NT2/D1 (cell line): Measurements from ENCODE around the gene MEIS2.

Experiments
- DNase-seq: peaks from one replicate; pipeline ENCODE4 v3.0.0-alpha.2; 2011; ENCODE audit warnings: low read depth, low spot score
- H3K27me3 ChIP-seq: 2 replicates; pipeline ENCODE4 v1.6.0; 2011; ENCODE audit warnings: mild to moderate bottlenecking; ENCODE audit not compliant: insufficient read length, insufficient read depth
- H3K36me3 ChIP-seq: 2 replicates; pipeline ENCODE4 v1.6.1; 2011; ENCODE audit warnings: mild to moderate bottlenecking, low read length, mixed read lengths; ENCODE audit not compliant: insufficient read depth, insufficient read length
- H3K4me1 ChIP-seq: 2 replicates; pipeline ENCODE4 v1.5.1; 2011; ENCODE audit not compliant: insufficient read depth, insufficient read length
- H3K4me3 ChIP-seq: 2 replicates; pipeline ENCODE4 v1.5.1; 2011; ENCODE audit warnings: low read depth; ENCODE audit not compliant: insufficient read length
- H3K9ac ChIP-seq: 2 replicates; pipeline ENCODE4 v1.6.0; 2011; ENCODE audit warnings: low read depth; ENCODE audit not compliant: insufficient read length
- H3K9me3 ChIP-seq: 2 replicates; pipeline ENCODE4 v1.5.1; 2011; ENCODE audit warnings: mild to moderate bottlenecking, low read length; ENCODE audit not compliant: insufficient read depth
- SUZ12 ChIP-seq: IDR thresholded peaks from 2 replicates; pipeline ENCODE4 v1.6.1; 2011; ENCODE audit not compliant: insufficient read length, insufficient read depth; ENCODE audit errors: extremely low read depth
- YY1 ChIP-seq: IDR thresholded peaks from 2 replicates; pipeline ENCODE4 v1.6.1; 2011; ENCODE audit not compliant: insufficient read length, insufficient read depth
- ZNF274 ChIP-seq: IDR thresholded peaks from 2 replicates; pipeline ENCODE4 v1.6.1; 2011; ENCODE audit warnings: mild to moderate bottlenecking, low read depth, low read length

MEIS2 gene

GRCh38 chr15:36947035-36947719 lies 153.2 kb downstream of the MEIS2 start:
- Histone ChIP-seq H3K9me3 (no peaks in the 10 kb centered on the region), H3K36me3 (no peaks in the 10 kb centered on the region), H3K4me3 (no peak overlapping the region), H3K4me1 (no peaks in the 10 kb centered on the region), H3K27me3 (no peaks in the 10 kb centered on the region), H3K9ac (no peak overlapping the region)
- TF ChIP-seq ZNF274 (no peak), YY1 (no peak), SUZ12 (no peak)
- no peak for DNase-seq

GRCh38 chr15:36944442-36944841 lies 155.9 kb downstream of the MEIS2 start:
- Histone ChIP-seq H3K9ac (no peak overlapping the region), H3K9me3 (no peaks in the 10 kb centered on the region), H3K4me1 (no peaks in the 10 kb centered on the region), H3K4me3 (no peak overlapping the region), H3K27me3 (no peaks in the 10 kb centered on the region), H3K36me3 (no peaks in the 10 kb centered on the region)
- no peak for DNase-seq
- no peak for TF ChIP-seq YY1
- no peak for TF ChIP-seq SUZ12
- TF ChIP-seq ZNF274 = no peak

DNA sequence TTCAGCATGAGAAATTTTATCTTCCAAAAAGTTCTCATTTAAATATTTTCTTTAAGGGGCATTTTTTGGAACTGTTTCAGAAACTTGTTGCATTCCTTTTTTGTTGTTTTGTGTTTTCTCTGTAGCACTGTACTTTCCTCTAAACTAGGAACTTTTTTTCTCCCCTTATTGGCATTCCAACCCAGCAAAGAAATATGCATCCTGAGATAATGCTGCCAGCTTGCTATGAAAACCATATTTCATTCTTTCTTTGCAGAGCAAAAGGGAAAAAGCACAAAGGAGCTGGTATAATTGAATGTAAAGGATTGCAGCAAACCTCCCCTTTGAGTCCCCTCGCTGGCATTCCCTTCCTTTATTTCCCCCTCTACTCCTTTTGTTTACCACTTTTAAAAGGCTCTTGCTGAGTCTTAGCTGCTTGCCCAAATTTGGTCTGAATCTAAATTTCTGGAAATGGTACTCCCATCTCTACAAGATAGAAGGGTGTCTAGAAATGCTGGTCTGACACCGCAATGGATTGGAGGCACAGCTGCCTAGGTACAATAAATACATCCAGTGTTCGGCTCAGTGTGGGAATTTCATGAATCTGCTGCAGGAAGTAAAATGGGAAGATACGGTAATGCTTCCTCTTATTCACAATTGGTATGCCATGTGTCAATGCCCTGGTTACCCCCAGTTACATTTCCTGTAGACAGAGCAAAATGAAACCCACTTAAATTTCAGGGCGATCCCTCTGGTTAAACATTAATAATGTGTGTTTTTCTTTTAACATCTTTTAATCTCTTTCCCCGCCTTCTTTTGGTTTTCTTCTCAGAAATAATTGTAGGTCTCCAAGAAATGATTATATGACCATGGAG lies 156.6 kb downstream of the MEIS2 start:
- no peak for DNase-seq
- Histone ChIP-seq H3K36me3 (no peaks in the 10 kb centered on the region), H3K9ac (no peak overlapping the region), H3K9me3 (no peaks in the 10 kb centered on the region), H3K27me3 (no peaks in the 10 kb centered on the region), H3K4me3 (no peak overlapping the region), H3K4me1 (no peaks in the 10 kb centered on the region)
- TF ChIP-seq YY1 = no peak
- TF ChIP-seq SUZ12 = no peak
- no peak for TF ChIP-seq ZNF274

DNA sequence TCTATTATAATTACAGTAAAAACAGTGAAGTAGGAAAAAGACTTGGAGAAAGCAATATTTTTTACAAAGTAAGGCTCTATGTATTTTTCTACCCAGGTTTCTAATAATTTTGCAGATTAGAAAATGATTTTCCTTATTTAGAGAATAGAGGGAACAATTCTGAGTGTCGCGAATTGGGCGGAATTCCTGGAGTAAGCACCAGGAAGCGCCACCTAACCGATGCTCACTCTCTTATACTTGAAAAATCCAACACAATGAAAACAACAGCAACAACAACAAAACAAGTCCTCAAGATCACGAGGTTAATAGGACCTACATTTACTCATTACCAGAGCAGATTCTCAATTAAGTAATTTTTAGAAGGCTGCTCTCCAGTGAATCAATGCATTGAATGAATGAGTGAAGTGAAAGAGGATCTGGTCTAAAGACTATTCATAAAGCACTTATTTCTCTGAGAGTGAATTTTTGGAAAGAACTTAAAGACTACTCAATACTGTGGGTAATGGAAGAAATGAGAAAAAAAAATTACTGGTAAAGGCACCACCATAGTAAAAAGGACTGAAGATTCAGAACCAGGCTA lies 158.0 kb downstream of the MEIS2 start:
- no peaks in the 10 kb centered on the region for H3K27me3 ChIP-seq
- H3K9ac ChIP-seq = no peak overlapping the region
- no peak overlapping the region for H3K4me3 ChIP-seq
- DNase-seq = no peak
- no peaks in the 10 kb centered on the region for H3K4me1 ChIP-seq
- no peaks in the 10 kb centered on the region for H3K9me3 ChIP-seq
- no peak for TF ChIP-seq SUZ12
- no peak for TF ChIP-seq YY1
- no peaks in the 10 kb centered on the region for H3K36me3 ChIP-seq

DNA sequence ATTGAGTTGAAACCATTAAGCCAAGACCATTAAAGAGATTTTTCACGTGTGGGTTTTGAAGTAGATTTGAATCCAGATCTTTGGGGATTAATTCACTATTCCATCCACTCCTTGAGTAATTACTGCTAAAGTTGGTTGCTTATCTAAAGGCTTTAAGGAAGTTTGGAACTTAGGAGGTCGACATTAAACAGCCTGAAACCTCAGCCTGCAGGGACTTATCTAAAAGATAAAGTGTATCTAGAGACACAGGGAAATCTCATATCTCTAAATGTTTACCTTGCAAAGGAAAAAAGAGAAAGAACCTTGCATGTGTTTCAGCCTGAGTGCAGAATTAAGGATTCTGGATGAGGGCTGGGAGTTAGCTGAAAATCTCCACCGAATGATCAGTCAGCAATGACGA lies 158.6 kb downstream of the MEIS2 start:
- no peak for TF ChIP-seq YY1
- no peak for TF ChIP-seq ZNF274
- TF ChIP-seq SUZ12 = no peak
- no peaks in the 10 kb centered on the region for H3K36me3 ChIP-seq

GRCh38 chr15:36940636-36941260 lies 159.6 kb downstream of the MEIS2 start:
- Histone ChIP-seq H3K9me3 (no peaks in the 10 kb centered on the region), H3K4me3 (no peak overlapping the region), H3K9ac (no peak overlapping the region), H3K36me3 (no peaks in the 10 kb centered on the region), H3K4me1 (no peaks in the 10 kb centered on the region), H3K27me3 (no peaks in the 10 kb centered on the region)
- no peak for DNase-seq
- TF ChIP-seq YY1 (no peak), SUZ12 (no peak), ZNF274 (no peak)

More for the DNA sequence above, 158.6 kb downstream of the MEIS2 start:
- no peak for DNase-seq
- H3K9ac ChIP-seq = no peak overlapping the region
- no peaks in the 10 kb centered on the region for H3K9me3 ChIP-seq
- H3K27me3 ChIP-seq = no peaks in the 10 kb centered on the region
- no peaks in the 10 kb centered on the region for H3K4me1 ChIP-seq
- no peak overlapping the region for H3K4me3 ChIP-seq
